WTC11 (cell line): Measurements from ENCODE around the gene NELFCD. TPM values are rescaled to one million over a fixed set of nuclear protein-coding genes. Genes with fewer than 3 reads are reported as not detected.

Experiments used
- ATAC-seq: fragments of 200-7000 bp; cut with Tn5 transposase; 2 replicates; pipeline ENCODE4 v1.10.0; 2021; ENCODE audit warnings: mild to moderate bottlenecking, moderate library complexity
- CTCF ChIA-PET: fragments of 300-600 bp; sonication (Branson Sonifier 250); formaldehyde crosslinking; loops from one replicate; lab custom pipeline; 2021; ENCODE audit warnings: antibody characterized with exemption; lab: Charles Lee
- POLR2A ChIA-PET: fragments of 350-600 bp; sonication (Branson Sonifier 250); formaldehyde crosslinking; loops from one replicate; lab custom pipeline; 2021; ENCODE audit warnings: antibody characterized with exemption; lab: Charles Lee
- DNase-seq: peaks from one replicate; pipeline ENCODE4 v3.0.0; 2021; ENCODE audit warnings: low spot score
- H3K27ac Mint-ChIP-seq: 2 replicates; pipeline ENCODE4 v1.8.0; 2021; ENCODE audit warnings: mixed read lengths
- H3K27me3 Mint-ChIP-seq: 2 replicates; pipeline ENCODE4 v1.8.0; 2021; ENCODE audit warnings: low read depth, mild to moderate bottlenecking, moderate library complexity, mixed read lengths
- H3K36me3 Mint-ChIP-seq: 2 replicates; pipeline ENCODE4 v1.8.0; 2021; ENCODE audit warnings: mixed read lengths
- H3K4me1 Mint-ChIP-seq: 2 replicates; pipeline ENCODE4 v1.8.0; 2022; ENCODE audit warnings: mixed read lengths
- H3K4me3 Mint-ChIP-seq: 2 replicates; pipeline ENCODE4 v1.8.0; 2021; ENCODE audit warnings: mild to moderate bottlenecking, moderate library complexity, mixed read lengths
- H3K9me3 Mint-ChIP-seq: 2 replicates; pipeline ENCODE4 v1.8.0; 2021; ENCODE audit warnings: mixed read lengths
- AR ChIP-seq: fragments of 250-450 bp; sonication (Bioruptor Pico); IDR thresholded peaks from 2 replicates; pipeline ENCODE4 v1.9.0; 2021; ENCODE audit warnings: mild to moderate bottlenecking
- ATF1 ChIP-seq: sonication (generic); formaldehyde crosslinking; IDR thresholded peaks from 2 replicates; pipeline ENCODE4 v1.8.1; 2023; ENCODE audit warnings: mild to moderate bottlenecking, moderate library complexity, missing genetic modification reagents
- CDX4 ChIP-seq: fragments of 250-450 bp; sonication (Bioruptor Pico); IDR thresholded peaks from 2 replicates; pipeline ENCODE4 v1.9.0; 2021; ENCODE audit warnings: moderate library complexity, mild to moderate bottlenecking, inconsistent platforms, borderline replicate concordance
- CREB1 ChIP-seq: sonication (generic); formaldehyde crosslinking; IDR thresholded peaks from 2 replicates; pipeline ENCODE4 v1.8.0; 2023; ENCODE audit warnings: mild to moderate bottlenecking, missing genetic modification reagents
- CREM ChIP-seq: sonication (generic); formaldehyde crosslinking; IDR thresholded peaks from 2 replicates; pipeline ENCODE4 v1.8.1; 2022; ENCODE audit warnings: mild to moderate bottlenecking, missing genetic modification reagents, moderate library complexity
- HMGXB4 ChIP-seq: sonication (generic); formaldehyde crosslinking; IDR thresholded peaks from 2 replicates; pipeline ENCODE4 v1.8.1; 2023; ENCODE audit warnings: mild to moderate bottlenecking, moderate library complexity, missing genetic modification reagents
- IRF1 ChIP-seq: sonication (generic); formaldehyde crosslinking; IDR thresholded peaks from 2 replicates; pipeline ENCODE4 v1.8.0; 2023; ENCODE audit warnings: missing genetic modification reagents
- JAZF1 ChIP-seq: fragments of 250-450 bp; sonication (Bioruptor Pico); IDR thresholded peaks from 2 replicates; pipeline ENCODE4 v1.9.0; 2021; ENCODE audit warnings: moderate library complexity, mild to moderate bottlenecking, inconsistent platforms
- JUN ChIP-seq: sonication (generic); formaldehyde crosslinking; IDR thresholded peaks from 2 replicates; pipeline ENCODE4 v1.8.0; 2023; ENCODE audit warnings: mild to moderate bottlenecking, missing genetic modification reagents
- NFATC4 ChIP-seq: fragments of 250-450 bp; sonication (Bioruptor Pico); IDR thresholded peaks from 2 replicates; pipeline ENCODE4 v1.9.0; 2021; ENCODE audit warnings: mild to moderate bottlenecking
- RELA ChIP-seq: sonication (generic); formaldehyde crosslinking; IDR thresholded peaks from 2 replicates; pipeline ENCODE4 v1.8.1; 2022; ENCODE audit warnings: missing genetic modification reagents, mild to moderate bottlenecking, borderline replicate concordance
- SMAD3 ChIP-seq: sonication (generic); formaldehyde crosslinking; IDR thresholded peaks from 2 replicates; pipeline ENCODE4 v1.8.0; 2022; ENCODE audit warnings: missing genetic modification reagents, mild to moderate bottlenecking, borderline replicate concordance
- STAT6 ChIP-seq: sonication (generic); formaldehyde crosslinking; conservative IDR thresholded peaks from 2 replicates; pipeline ENCODE4 v1.8.1; 2023; ENCODE audit warnings: mild to moderate bottlenecking, low read depth, missing genetic modification reagents, moderate library complexity
- USF2 ChIP-seq: sonication (generic); formaldehyde crosslinking; IDR thresholded peaks from 2 replicates; pipeline ENCODE4 v1.8.1; 2023; ENCODE audit warnings: mild to moderate bottlenecking, missing genetic modification reagents, moderate library complexity
- ZNF138 ChIP-seq: sonication (generic); formaldehyde crosslinking; conservative IDR thresholded peaks from 2 replicates; pipeline ENCODE4 v1.8.1; 2022; ENCODE audit warnings: mild to moderate bottlenecking, moderate library complexity, missing genetic modification reagents
- ZNF219 ChIP-seq: sonication (generic); formaldehyde crosslinking; IDR thresholded peaks from 2 replicates; pipeline ENCODE4 v1.8.0; 2023; ENCODE audit warnings: missing genetic modification reagents, mild to moderate bottlenecking, borderline replicate concordance
- ZNF232 ChIP-seq: sonication (generic); formaldehyde crosslinking; IDR thresholded peaks from 2 replicates; pipeline ENCODE4 v1.8.0; 2022; ENCODE audit warnings: mild to moderate bottlenecking, missing genetic modification reagents
- ZNF317 ChIP-seq: sonication (generic); formaldehyde crosslinking; IDR thresholded peaks from 2 replicates; pipeline ENCODE4 v1.8.1; 2023; ENCODE audit warnings: low read depth, mild to moderate bottlenecking, moderate library complexity, missing genetic modification reagents, borderline replicate concordance
- ZNF396 ChIP-seq: fragments of 250-450 bp; sonication (Bioruptor Pico); IDR thresholded peaks from 2 replicates; pipeline ENCODE4 v1.8.0; 2021; ENCODE audit warnings: mild to moderate bottlenecking, moderate library complexity, borderline replicate concordance
- ZNF423 ChIP-seq: fragments of 250-450 bp; sonication (Bioruptor Pico); IDR thresholded peaks from 2 replicates; pipeline ENCODE4 v2.1.2; 2022; ENCODE audit warnings: mild to moderate bottlenecking, moderate library complexity
- ZNF671 ChIP-seq: fragments of 250-450 bp; sonication (Bioruptor Pico); IDR thresholded peaks from 2 replicates; pipeline ENCODE4 v1.8.0; 2021; ENCODE audit warnings: mild to moderate bottlenecking
- total RNA-seq: library from RNA; stranded (reverse); gene quantifications from 3 replicates; pipeline ENCODE4 v1.2.3, GENCODE V29; 2021

Gene NELFCD
- total RNA-seq, 1 experiment from 2014 or later, result 66.9 TPM

- peaks cover 6% of the 10 kb centered on the region for H3K27me3 Mint-ChIP-seq
- no peak overlapping the region for H3K4me3 Mint-ChIP-seq
- H3K4me1 Mint-ChIP-seq, result peaks cover 24% of the 10 kb centered on the region
- ChIA-PET CTCF (interaction anchor here (0.6 to 1.9 kb wide), 7 partner anchors 10 to 425 kb away, joined by 3 to 5 read pairs (median 3); no protein-coding TSS in a partner anchor), POLR2A (no interaction called here)
- peaks cover 13% of the 10 kb centered on the region for H3K9me3 Mint-ChIP-seq
- DNase-seq (no peak), ATAC-seq (no peak)
- no peak for TF ChIP-seq NFATC4 (CRISPR knock-in tag)
- TF ChIP-seq USF2 (CRISPR knock-in tag), result no peak
- no peak for TF ChIP-seq SMAD3 (CRISPR knock-in tag)
- TF ChIP-seq HMGXB4 (CRISPR knock-in tag), result no peak
- peak; percentile 59; the same call in 1 of the 2 replicates for TF ChIP-seq ZNF317 (CRISPR knock-in tag)
- TF ChIP-seq ZNF138 (CRISPR knock-in tag), result no peak
- no peak for TF ChIP-seq JAZF1 (CRISPR knock-in tag)
- TF ChIP-seq ATF1, result no peak
- TF ChIP-seq ZNF671 (CRISPR knock-in tag), result no peak
- peaks cover 11% of the 10 kb centered on the region for H3K36me3 Mint-ChIP-seq
- H3K27ac Mint-ChIP-seq, result no peak overlapping the region
Measured at GRCh38 chr20:58978351-58979190, 2.5 kb upstream of the NELFCD start.

- ChIA-PET CTCF (interaction anchor here (1.3 kb wide), 1 partner anchor 112 kb away, joined by 7 read pairs; no protein-coding TSS in a partner anchor), POLR2A (interaction anchor here (0.7 kb wide), 1 partner anchor 250 kb away, joined by 5 read pairs; no protein-coding TSS in a partner anchor)
- Mint-ChIP-seq H3K4me1 (peaks cover 35% of the 10 kb centered on the region), H3K27me3 (peaks cover under 1% of the 10 kb centered on the region; the same call in 1 of the 2 replicates), H3K4me3 (peak overlapping the region; percentile 80), H3K36me3 (peaks cover 12% of the 10 kb centered on the region), H3K27ac (no peak overlapping the region; the same call in 1 of the 2 replicates), H3K9me3 (no peaks in the 10 kb centered on the region)
- ATAC-seq (peak; percentile 12), DNase-seq (no peak)
- TF ChIP-seq ZNF219 (CRISPR knock-in tag) (no peak), IRF1 (no peak), ZNF232 (CRISPR knock-in tag) (no peak), ZNF138 (CRISPR knock-in tag) (no peak), AR (CRISPR knock-in tag) (no peak), STAT6 (no peak), USF2 (CRISPR knock-in tag) (no peak), CREB1 (CRISPR knock-in tag) (no peak), RELA (CRISPR knock-in tag) (no peak), CREM (CRISPR knock-in tag) (no peak), ZNF423 (no peak), JUN (CRISPR knock-in tag) (no peak), ZNF396 (CRISPR knock-in tag) (no peak), CDX4 (CRISPR knock-in tag) (no peak)
Measured at GRCh38 chr20:58981628-58982364, 740 bp downstream of the NELFCD start.
